Measurements from ENCODE around the gene RAB14.

The RAB14 gene

GRCh38 chr9:121218357-121219027 lies 16.8 kb upstream of the RAB14 start:
- no peak for DNase-seq

- DNase-seq, result no peak
Observed at GRCh38 chr9:121217609-121218292, 16.1 kb upstream of the RAB14 start.

- no peak for DNase-seq
Observed at GRCh38 chr9:121216271-121216805, 14.7 kb upstream of the RAB14 start.

GRCh38 chr9:121214005-121214404 lies 12.3 kb upstream of the RAB14 start:
- no peak for DNase-seq

GRCh38 chr9:121213136-121213806 lies 11.6 kb upstream of the RAB14 start:
- DNase-seq, result peak; percentile 83

GRCh38 chr9:121210536-121210935 lies 8.9 kb upstream of the RAB14 start:
- no peak for DNase-seq

- DNase-seq, result no peak
Observed at GRCh38 chr9:121207371-121207940, 5.8 kb upstream of the RAB14 start.

- DNase-seq, result no peak
Observed at GRCh38 chr9:121206516-121207370, 5.1 kb upstream of the RAB14 start.

- DNase-seq, result no peak
Observed at GRCh38 chr9:121204611-121205010, 2.9 kb upstream of the RAB14 start.

GRCh38 chr9:121204121-121204520 lies 2.5 kb upstream of the RAB14 start:
- DNase-seq, result no peak

- no peak for DNase-seq
Observed at GRCh38 chr9:121201045-121201737, 478 bp downstream of the RAB14 start.

GRCh38 chr9:121200356-121200755 lies 1.3 kb downstream of the RAB14 start:
- no peak for DNase-seq

GRCh38 chr9:121199921-121200320 lies 1.7 kb downstream of the RAB14 start:
- no peak for DNase-seq

GRCh38 chr9:121198512-121199042 lies 3.1 kb downstream of the RAB14 start:
- DNase-seq, result no peak

- no peak for DNase-seq
Observed at GRCh38 chr9:121197132-121197531, 4.5 kb downstream of the RAB14 start.

- DNase-seq, result no peak
Observed at GRCh38 chr9:121196389-121196788, 5.3 kb downstream of the RAB14 start.

GRCh38 chr9:121194730-121195129 lies 6.9 kb downstream of the RAB14 start:
- no peak for DNase-seq

- DNase-seq, result no peak
Observed at GRCh38 chr9:121192959-121193640, 8.6 kb downstream of the RAB14 start.

- no peak for DNase-seq
Observed at GRCh38 chr9:121192518-121192917, 9.2 kb downstream of the RAB14 start.

GRCh38 chr9:121191235-121191634 lies 10.4 kb downstream of the RAB14 start:
- DNase-seq, result no peak

- DNase-seq, result no peak
Observed at GRCh38 chr9:121189660-121190059, 12.0 kb downstream of the RAB14 start.

Data from NCI-H2029 (cell line).